NT2/D1 (cell line): ENCODE data around the gene PARP14.

Experiments used
- SUZ12 ChIP-seq: IDR thresholded peaks from 2 replicates; pipeline ENCODE4 v1.6.1; 2011; ENCODE audit not compliant: insufficient read length, insufficient read depth; ENCODE audit errors: extremely low read depth
- YY1 ChIP-seq: IDR thresholded peaks from 2 replicates; pipeline ENCODE4 v1.6.1; 2011; ENCODE audit not compliant: insufficient read length, insufficient read depth
- ZNF274 ChIP-seq: IDR thresholded peaks from 2 replicates; pipeline ENCODE4 v1.6.1; 2011; ENCODE audit warnings: mild to moderate bottlenecking, low read depth, low read length

- TF ChIP-seq YY1 (no peak), ZNF274 (no peak), SUZ12 (no peak)
These were observed 11.5 kb upstream of the PARP14 start for GRCh38 chr3:122668930-122669730.
